ENCODE results near the gene ANKZF1.
"Not testable (repeated sequence)": the region's sequence is repeated elsewhere in the genome, so short reads cannot be mapped to it uniquely, and the experiment has no call there.

Gene ANKZF1

DNA sequence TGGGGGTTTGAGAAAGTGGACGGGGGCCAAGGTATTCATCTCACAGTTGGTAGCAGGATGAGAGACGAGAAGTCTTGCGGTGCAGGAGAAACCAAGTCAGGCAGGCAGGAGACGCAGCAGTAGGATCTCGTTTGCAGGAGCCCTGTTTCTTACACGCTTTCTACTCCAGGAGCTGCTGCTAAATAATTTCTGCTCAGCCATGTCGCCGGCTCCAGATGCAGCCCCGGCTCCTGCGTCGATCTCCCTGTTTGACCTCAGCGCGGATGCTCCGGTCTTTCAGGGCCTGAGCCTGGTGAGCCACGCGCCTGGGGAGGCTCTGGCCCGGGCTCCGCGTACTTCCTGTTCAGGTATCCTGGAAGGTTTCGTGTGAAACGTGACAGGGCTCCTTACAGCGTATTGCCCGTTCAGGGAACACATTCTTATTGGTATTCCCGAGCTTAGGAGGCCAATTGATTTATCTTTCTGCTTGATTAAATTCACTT, 494 bp downstream of the ANKZF1 start:
- peak; percentile 47 for DNase-seq

DNA sequence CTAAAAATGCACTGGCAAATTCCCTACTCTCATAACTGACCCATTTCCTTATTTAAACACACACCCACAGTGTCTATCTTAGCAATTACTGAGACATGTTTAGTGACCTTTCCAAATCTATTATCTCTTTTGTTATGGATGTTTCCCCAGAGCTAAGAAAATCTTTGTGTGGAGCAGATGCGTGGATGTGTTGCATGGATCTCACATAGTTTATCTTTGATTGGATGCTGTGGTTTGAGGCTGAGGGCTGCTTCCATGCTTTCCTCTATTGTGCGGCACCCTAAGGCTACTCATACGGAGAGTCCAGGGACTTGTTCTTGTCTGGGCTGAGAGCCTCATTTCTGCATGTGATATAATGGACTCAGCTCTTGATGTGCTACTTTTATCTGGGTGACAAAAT, 4.7 kb downstream of the ANKZF1 start:
- DNase-seq: no peak

GRCh38 chr2:219243291-219243761, 13.7 kb downstream of the ANKZF1 start:
- no peak for DNase-seq

DNA sequence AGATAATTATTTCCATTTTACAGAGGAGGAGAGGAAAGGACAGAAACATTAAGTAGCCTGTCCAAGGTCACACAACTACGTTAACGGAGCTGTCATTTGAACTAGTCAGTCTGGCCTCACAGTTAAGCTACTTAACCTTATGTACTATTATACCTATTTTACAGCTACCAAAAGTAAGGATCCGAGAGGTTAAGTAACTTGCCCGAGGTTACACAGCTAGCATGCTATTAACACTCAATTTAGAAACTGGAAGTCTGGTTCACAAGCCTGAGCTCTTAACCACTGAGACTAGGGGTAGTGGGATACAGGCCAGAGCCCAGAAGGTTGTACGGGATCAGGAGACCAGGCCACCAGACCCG, 15.2 kb downstream of the ANKZF1 start:
- no peak for DNase-seq

GRCh38 chr2:219245148-219245898, 15.7 kb downstream of the ANKZF1 start, which contains the start of the genes GLB1L and STK16:
Gene GLB1L (minus strand): TSS chr2:219245444. CDS start chr2:219243573, 1,871 bp downstream.
Gene STK16 (plus strand): TSS chr2:219245479. CDS start chr2:219246000, 521 bp downstream.
- DNase-seq: peak; percentile 88

DNA sequence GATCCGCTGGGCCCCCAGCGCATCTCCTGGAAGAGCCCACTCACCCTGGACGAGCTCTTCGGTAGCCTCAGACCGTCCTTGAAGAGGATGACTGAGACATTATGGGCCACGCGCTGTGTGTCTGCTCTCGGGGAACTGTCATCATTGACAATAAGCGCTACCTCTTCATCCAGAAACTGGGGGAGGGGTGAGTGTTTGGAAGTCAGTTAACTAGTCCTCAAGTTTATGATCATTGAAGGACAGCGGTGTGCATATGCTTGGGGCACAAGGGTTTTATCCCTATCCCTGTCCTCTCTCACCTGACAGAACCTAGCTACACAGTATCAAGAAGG, 16.3 kb downstream of the ANKZF1 start:
- DNase-seq: no peak

DNA sequence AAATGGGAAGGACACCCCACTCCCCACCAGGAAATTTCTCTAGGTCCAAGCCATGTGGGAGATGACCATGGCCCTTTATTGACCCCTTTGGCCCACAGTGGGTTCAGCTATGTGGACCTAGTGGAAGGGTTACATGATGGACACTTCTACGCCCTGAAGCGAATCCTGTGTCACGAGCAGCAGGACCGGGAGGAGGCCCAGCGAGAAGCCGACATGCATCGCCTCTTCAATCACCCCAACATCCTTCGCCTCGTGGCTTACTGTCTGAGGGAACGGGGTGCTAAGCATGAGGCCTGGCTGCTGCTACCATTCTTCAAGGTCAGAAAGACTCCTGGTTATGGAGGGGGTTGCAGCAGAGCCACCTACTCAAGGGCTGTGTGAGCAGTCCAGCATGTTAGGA, 17.0 kb downstream of the ANKZF1 start:
- DNase-seq: no peak

GRCh38 chr2:219247678-219248642, 18.4 kb downstream of the ANKZF1 start:
- peak; percentile 49 for DNase-seq

DNA sequence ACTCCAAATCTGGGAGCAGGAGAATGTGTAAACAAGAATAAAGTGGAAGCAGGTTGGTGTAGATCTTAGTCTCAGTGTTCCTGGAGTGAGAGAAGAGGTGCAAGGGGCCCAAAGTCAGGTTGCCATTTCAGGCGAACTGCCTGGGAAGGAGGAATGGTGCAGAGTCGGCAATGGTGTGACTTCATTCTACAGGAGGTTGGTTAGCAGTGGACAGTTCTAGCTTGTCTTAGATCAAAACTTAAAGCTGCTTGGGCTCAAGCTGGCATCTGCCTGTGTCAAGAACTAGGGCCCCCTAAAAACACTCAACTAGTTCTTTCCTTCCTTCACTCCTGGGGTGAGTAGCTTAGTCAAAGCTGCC, 19.2 kb downstream of the ANKZF1 start:
- DNase-seq: no peak

DNA sequence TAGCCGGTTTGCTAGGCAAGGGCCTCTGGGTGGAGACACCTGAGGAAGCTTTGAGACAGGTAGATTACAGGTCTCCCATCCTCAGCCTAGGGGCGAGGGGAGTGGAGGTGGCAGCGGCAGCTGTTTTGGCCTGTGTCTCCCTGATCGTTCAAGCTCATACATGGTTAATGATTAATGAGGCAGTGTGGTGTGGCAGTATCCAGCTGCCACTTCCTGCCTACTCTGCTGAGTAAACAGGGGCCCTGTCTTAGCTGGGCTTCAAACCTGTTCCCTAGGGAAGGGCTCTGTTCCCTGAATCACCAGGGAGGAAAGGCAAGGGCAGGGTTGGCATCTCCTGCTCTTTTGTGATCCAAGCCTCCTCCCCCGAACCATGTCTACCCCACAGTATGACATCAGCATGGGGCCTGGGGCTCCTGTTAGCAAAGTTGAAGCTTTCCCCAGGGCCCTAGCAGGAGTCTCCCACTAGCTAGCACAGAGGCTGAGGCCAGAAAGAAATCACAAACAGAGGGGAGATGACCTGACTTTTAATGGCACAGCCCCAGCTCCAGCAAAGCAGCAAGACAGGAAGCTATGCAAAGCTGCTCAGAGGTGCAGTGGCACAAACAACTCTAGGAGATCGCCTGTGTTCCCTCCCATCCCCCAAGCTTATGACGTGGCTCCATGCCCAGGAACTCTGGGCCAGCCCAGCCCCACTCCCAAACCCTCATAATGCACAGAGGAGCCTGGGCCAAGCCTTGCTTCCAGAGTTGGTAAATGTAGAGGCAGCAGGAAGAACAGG, 19.8 kb downstream of the ANKZF1 start:
- no peak for DNase-seq

DNA sequence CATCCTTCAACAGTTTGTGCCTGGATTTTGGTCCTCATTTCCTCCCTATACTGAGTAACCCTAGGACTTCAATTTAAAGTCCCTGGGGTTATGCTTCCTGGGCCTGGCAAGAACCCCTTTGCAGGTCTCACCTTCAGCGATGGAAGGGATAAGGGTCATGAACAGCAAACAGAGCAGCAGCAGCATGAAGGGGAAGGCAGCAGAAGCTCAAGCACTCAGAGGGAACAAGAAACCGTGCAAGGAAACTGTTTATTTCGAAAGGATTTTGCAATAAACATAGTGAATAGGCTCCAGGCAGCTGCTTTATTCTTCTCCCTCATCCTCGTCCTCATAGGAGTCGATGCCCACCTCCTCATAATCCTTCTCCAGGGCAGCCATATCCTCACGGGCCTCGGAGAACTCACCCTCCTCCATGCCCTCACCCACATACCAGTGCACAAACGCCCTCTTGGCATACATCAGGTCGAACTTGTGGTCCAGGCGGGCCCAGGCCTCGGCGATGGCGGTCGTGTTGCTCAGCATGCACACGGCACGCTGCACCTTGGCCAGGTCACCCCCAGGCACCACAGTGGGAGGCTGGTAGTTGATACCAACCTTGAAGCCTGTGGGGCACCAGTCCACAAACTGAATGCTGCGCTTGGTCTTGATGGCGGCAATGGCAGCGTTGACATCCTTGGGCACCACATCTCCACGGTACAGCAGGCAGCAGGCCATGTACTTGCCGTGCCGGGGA, 20.6 kb downstream of the ANKZF1 start:
- DNase-seq: no peak

DNA sequence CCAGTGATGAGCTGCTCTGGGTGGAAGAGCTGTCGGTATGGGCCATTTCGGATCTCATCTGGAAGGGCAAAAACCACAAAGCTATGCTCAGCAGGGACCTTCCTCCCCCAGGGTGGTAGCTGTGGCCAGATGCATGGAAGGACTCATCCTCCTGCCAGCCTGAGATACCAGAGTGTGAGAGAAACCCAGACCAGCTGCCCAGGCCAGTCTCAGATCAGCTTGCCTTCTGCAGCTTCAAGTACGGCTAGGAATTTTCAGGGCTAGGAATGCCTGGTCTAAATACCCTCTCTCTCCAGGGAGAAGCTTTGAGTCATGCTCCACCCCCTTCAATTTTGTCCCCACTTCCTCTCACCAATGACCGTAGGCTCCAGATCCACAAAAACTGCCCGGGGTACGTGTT, 22.1 kb downstream of the ANKZF1 start:
- DNase-seq: no peak

- no peak for DNase-seq
These were observed 22.5 kb downstream of the ANKZF1 start for GRCh38 chr2:219252084-219252483.

- no peak for DNase-seq
These were observed 22.9 kb downstream of the ANKZF1 start for GRCh38 chr2:219252570-219252899.

DNA sequence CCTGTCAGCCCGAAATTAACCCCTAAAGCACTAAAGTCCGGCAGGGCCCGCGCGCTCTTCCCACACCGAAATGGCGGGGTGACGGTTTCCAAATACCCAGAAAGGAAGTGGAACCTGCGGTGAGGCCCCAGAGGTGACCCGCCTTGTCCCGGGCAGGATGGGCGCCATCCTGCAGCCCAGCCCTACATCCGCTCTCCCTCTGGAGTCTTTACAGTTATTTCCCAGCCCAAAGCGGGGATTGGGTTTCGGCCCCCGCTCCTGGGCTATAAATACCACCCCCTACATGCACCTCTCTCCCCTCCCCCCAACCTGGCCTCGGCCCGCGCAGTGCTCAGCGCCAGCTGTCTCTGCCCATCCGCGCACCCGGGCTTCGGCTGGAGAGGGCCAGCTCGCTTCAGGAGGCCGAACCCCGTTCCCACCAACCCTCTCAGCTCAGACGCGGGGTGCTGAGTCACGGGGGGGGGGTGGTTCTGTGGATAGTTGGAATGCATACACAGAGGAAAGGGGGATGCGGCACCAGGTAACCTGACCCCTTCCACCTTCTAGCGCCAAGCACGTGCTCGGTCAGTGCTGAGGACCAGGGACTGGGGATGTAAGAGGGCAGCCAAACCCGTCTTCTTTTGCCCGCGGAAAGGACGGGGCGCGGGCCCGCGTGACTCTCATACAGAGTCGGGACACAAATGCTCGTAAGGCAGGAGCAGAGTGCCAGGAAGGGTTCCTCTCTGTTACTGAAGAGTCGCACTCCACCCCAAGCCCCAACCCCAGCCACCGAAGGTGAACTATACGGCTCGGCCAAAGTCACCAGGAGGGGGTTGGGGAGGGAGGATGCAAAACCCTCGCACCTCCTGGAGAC, 23.5 kb downstream of the ANKZF1 start, which contains the start of gene TUBA4B:
Gene TUBA4B, plus strand, starts transcription at position 344 of the 853 bp plus-strand sequence. Its CDS starts 165 bp downstream, at position 509.
- DNase-seq: peak; percentile 35

- peak; percentile 90 for DNase-seq
These were observed 24.4 kb downstream of the ANKZF1 start, which contains the start of gene TUBA4A for GRCh38 chr2:219253753-219254589. Gene TUBA4A (minus strand): TSS chr2:219253918. CDS start chr2:219253858, 60 bp downstream.

DNA sequence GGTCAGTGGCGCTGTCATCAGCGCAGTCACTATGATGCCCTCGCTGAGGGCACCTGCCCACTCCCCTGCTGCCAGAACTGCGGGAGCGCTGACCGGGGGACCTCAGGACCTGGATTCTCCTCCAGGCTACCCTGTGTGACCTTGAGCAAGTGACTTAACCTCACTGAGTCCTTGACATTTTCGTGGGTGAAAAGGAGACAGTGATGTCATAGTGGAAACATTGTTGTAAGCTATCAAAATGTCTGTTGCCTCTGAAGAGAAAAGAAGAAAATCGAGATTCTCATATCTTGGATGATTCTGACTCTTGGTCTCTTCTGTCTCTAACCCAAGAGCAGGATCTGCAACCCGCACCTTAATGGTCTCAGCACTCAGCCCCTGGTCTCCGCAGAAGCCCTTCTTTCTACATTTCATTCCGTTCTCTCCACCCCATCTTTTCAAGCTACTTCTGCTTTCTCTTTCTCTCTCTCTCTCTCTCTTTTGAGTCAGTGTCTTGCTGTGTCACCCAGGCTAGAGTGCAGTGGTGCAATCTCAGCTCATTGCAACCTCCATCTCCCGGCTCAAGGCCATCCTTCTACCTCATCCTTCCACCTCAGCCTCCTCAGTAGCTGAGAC, 25.1 kb downstream of the ANKZF1 start:
- peak; percentile 22 for DNase-seq

- not testable (repeated sequence) for DNase-seq
These were observed 29.3 kb downstream of the ANKZF1 start for GRCh38 chr2:219258942-219259341.

- no peak for DNase-seq
These were observed 31.6 kb downstream of the ANKZF1 start for GRCh38 chr2:219261024-219261855.

Data from stimulated activated CD4-positive, alpha-beta T cell treated with anti-CD3 and anti-CD28 coated beads, Interleukin-12 subunit alpha, Interleukin-12 subunit beta, amount 100 ng/mL, for 4 hours (primary cell).